Stimulated activated CD4-positive, alpha-beta T cell treated with anti-CD3 and anti-CD28 coated beads, Interleukin-4, amount 100 ng/mL, for 24 hours (primary cell): ENCODE results near the gene EPHA4.
"Not testable (repeated sequence)": the region's sequence is repeated elsewhere in the genome, so short reads cannot be mapped to it uniquely, and the experiment has no call there.

Experiments
- DNase-seq: peaks from one replicate; pipeline ENCODE4 v3.0.0-alpha.2; 2020

The EPHA4 gene

DNA sequence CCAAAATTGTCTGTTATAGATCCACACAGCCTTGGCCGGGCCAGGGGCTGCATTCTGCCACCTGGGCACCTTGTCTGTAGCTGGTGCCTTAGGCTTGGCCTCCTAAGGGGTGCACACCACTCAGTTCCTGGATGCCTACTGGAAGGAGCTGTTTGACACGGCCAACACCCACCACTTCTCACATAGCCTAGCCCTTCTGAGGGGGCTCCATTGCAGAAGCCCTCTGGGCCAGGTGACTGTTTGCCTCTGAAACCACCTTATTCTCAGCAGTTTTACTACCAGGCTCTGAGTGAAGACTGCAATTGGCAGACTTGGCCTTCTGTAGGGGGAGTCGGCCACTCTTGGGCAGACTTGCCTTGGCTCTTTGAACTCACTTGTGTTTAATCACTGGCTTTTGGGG, 39.5 kb downstream of the EPHA4 start:
- DNase-seq: no peak

- DNase-seq: no peak
Observed at GRCh38 chr2:221530653-221531037, 41.5 kb downstream of the EPHA4 start.

DNA sequence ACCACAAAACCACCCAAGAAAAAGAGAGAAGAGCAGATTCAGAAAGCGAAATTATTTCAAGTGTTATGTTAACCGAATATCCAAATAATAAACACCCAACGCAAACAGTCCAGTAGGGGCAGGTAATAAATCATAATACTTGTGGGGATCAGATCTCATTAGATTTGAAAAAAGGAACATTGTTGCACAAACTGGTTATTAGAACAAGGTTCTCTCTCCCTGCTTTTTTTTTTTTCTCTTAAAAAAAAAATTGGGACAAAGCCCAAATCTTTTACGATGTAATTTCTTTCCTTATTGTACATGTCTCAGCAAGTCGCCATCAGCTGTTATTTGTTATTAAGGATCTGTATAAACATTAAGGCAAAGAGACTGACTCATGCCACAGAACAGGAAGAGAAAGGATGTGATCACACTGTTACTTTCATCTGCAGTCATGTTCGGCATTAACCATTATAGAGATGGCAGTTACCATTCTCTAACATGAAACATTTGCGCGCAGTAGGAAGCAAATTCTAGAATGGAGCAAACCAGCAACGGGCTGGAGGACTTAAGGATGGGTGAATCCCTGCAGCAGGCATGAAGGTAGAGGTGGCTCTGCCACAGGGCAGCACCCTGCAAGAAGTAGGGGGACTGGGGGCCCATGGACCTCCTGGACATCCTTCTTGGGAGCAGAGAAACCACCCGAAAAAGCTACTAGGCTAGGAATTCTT, 42.0 kb downstream of the EPHA4 start:
- DNase-seq: no peak

- no peak for DNase-seq
Observed at GRCh38 chr2:221529177-221529942, 42.7 kb downstream of the EPHA4 start.

DNA sequence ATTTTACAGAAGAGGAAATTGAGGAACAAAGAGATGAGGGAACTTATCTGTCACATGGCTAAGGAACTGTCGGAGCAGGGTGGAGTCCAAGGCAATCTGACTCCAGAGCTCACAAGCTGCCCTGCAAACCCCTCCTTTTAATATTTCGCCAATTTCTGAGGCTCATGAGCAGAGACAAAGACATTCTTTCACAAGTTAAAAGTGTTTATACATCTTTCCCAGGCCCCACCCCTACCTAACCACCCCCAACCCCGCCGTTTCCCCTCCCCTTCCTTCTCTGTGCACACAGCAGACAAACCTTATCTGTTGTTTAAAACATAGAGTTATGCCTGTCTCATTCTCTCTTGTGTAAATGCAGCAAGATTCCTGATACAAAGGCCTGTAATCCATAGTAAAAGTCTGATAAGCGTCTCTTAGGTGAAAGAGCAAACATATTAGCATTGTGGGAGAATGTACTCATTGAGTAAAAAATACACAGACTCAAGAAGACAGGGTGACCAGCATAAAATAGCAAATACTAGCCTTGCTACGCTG, 44.3 kb downstream of the EPHA4 start:
- no peak for DNase-seq

DNA sequence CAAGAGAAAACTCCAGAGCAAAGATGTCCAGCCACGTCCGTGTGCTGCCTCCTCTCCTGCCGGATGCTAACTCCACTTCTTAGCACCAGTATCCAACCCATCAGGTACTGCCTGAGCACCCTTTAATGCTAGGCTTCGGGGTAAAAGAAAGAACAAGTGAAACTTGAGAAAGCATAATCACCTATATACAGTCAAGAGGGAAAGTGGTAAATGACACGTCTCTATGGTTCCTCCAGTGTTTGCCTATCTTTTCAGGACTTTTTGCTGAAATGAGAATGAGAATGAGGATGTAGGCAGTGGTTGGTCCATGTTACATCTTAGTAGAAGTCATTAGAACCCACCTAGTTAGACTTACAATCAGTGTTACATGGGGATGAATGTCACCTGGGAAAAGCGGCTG, 47.9 kb downstream of the EPHA4 start:
- DNase-seq: no peak

- no peak for DNase-seq
Observed at GRCh38 chr2:221521233-221521845, 50.8 kb downstream of the EPHA4 start.

DNA sequence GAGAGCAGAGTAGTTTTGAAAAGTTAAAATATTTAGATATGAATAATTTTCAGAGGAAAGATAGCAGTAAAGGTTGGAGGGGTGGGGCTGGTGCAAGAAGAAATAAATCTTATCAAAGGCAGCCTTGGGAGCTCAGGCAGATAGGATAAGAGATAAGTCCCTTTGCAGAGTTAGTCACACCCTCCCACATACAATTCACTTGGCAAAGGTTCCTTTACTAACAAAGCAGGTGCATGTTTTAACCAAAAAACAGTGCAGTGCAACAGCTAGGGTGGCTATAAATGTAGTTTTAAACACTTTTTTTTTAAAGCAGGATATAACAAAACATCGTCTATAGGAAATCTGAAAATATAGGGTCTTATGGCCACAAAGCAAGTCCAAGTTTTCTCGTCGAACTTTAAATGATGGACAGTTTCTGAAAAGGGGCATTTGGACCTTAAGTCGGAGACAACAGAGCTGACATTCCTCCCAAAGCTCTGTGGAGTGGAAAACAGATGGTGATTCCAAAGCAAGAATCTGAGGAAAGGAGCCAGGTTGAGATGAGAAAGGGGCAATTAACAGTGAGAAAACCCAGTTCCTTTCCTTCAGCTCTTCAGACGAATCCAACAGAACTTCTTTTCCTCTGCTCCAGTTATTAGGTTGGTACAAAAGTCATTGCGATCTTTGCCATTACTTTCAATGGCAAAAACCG, 53.0 kb downstream of the EPHA4 start:
- DNase-seq: peak; percentile 18

DNA sequence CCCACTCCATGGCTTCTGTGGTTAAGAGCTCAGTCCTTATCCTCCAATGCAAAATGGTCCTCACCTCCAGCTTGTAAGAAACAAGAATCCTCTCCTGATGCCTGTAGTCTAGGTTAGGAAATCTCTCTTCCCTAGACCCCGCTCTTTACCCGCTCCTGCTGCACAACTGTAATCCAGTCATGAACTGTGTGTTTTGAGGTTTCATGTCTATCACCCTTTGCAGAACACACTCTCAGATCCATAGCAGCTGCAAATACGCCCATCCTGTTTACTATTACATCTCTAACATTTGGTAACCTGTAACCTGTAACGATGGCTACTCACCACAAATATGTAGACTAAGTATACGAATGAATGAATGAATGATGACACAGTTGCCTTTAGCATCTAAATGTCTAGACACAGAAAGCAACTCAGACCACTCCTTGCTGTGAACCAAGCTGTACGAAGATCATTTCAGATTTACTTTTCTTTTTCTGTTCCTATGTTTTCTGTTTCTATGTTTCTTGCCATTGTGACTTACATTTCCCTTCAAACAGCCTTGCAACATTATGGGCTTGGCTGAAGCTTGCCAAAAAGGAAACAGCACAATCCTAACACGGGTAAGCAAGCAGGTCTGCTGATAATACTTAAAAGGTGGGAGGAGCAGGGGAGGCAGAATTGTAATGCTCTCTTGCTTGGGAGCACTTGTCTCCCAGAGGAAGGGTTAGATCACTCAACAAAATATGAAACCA, 53.7 kb downstream of the EPHA4 start:
- DNase-seq: peak; percentile 22

- peak; percentile 71 for DNase-seq
Observed at GRCh38 chr2:221517696-221518151, 54.4 kb downstream of the EPHA4 start.

DNA sequence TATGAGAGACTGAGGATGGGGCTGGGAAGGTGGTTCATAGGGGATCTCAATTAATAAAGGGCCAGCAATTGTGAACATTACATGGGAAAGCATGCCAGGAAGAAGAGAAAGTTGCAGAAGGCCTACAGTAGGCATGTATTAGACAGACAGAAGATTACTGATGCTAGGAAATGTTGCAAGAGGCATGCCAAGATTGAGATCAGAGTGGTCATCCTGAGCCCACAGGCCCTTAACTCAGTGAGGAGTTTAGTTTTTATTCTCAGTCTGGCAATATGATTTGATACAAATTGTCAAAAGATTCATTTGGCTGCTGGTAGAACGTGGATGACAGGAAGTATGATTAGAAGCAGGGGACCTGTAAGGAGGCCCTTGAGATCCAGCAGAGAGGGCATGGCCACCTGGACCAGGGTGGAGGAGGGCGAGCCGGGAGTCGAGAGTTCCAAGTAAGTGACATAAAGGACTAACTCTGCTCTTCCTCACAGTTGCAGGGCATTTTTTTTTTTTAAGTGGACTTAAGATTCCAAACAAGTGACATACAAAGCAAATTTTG, 54.9 kb downstream of the EPHA4 start:
- DNase-seq: no peak

- no peak for DNase-seq
Observed at GRCh38 chr2:221515864-221516263, 56.2 kb downstream of the EPHA4 start.

DNA sequence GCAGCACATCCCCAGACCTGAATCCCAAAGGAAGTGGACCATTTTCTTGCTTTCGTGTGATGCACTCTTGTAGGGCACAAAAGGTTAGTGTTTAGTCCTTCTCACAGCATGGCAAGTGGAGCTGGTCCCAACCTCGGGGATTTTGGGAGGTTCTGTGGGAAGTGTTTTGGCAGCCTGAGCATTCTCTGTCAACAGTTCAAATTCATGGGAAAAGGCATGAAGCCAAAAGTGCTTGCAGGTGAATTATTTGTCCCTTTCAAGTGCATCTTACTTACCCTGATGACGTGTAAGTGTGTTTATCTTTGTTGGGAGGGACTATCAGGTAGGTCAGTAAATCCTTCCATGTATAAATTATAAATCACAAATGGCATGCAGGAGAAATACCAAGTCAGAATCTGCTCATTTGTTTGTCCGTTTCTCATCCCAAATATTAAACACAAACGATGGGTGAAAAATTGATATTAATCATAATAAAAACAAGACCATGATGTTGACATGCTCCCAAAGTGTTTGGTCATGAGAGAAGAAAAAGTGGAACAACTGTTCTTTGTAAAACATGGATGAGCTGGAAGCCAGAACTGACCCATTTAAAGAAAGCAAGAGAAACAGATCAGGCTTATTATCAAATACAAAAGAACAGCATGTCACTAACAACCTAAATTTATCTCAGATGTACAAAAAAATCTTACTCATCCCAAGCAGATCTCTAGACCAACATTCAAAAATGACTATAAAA, 57.6 kb downstream of the EPHA4 start:
- DNase-seq: no peak

DNA sequence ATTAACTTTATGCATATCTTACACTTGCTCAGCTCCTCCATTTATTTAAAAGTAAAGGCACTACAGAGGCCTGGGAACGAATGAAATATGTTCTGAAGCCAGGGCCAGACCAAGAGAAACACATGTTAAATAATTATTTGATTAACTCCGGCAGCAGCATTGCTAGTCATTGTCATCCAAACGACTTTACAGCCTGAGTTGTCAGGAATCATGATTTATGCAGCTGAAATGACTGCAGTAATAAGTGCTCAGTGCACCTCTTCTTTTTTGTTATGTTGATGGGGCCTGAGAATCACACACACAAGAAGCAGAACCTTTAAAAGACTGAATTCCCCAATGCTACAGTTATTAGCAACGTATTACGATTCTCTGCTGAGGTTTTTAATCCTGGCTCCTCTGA, 58.9 kb downstream of the EPHA4 start:
- no peak for DNase-seq

DNA sequence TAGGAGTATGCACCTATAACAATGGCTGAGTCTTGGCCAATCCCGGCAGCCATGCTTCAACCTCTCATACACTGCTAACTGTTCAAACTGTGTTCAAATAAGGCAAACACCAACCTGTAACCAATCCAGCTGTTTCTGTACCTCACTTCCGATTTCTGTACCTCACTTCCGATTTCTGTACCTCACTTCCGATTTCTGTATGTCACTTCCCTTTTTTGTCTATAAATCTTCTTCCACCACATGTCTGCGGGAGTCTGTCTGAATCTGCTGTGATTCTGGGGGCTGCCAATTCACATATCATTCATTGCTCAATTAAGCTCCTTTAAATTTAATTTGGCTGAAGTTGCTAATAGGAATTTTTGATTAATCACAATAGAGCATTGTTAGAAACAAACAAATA, 60.8 kb downstream of the EPHA4 start:
- DNase-seq: not testable (repeated sequence)

DNA sequence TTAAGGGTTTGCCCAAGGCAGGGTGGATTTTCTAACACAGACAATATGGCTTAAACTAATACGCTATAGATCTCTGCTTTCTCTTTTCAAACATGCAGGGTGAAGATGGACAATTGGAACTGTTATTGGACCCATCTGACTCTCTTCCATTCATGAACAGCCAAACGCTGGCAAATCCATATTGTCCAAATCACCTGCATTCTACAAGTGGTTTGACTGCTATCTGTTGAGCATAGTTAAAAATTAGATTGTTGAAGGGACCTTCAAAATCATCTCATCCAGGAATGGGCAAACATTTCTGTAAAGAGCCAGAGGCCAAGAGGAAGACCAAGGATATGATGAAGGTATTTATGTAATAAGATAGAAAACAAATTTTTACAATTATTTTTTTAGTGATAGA, 65.6 kb downstream of the EPHA4 start:
- no peak for DNase-seq

- DNase-seq: no peak
Observed at GRCh38 chr2:221505605-221506004, 66.5 kb downstream of the EPHA4 start.

DNA sequence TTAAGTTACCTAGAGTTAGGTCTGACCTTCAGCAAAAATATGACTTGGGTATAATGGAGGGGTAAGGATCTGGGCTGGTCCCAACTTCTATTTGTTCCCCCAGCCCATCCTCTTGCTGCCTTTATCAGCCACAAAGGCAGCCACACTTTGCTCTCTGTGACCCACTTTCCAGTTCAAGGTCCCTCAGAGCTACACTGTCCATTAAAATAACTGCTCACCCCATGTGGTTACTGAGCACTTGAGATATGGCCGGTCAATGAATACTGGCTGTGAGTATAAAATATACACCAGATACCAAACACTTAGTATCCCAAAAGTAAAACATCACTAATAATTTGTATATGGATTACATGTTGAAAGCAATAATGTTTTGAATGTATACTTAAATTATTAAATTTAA, 67.2 kb downstream of the EPHA4 start:
- DNase-seq: no peak

GRCh38 chr2:221503965-221504364, 68.1 kb downstream of the EPHA4 start:
- DNase-seq: no peak

- peak; percentile 30 for DNase-seq
Observed at GRCh38 chr2:221502270-221503010, 69.7 kb downstream of the EPHA4 start.

DNA sequence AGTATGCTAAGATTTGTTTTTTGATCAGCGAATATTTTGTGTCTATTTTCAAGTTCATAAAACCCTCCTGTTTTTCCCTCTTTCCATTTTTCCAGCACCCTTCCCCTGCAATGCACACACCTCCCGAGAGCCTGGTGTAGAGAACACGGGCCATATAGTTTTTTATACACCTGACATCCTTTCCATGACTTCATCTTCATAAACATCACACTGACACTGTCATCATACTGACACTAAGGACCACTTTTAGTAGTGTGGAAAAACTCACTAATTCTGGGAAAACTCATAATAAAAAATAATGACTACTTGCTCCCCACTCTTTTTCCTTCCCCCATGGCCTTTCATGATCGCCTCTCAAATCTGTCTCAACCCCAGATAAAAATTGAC, 70.2 kb downstream of the EPHA4 start:
- no peak for DNase-seq
